ENCODE results near the gene ASTL. TPM values are rescaled to one million over a fixed set of nuclear protein-coding genes. Genes with fewer than 3 reads are reported as not detected.

ASTL gene
- total RNA-seq, 2 donors from 2014 or later = not detected

DNA sequence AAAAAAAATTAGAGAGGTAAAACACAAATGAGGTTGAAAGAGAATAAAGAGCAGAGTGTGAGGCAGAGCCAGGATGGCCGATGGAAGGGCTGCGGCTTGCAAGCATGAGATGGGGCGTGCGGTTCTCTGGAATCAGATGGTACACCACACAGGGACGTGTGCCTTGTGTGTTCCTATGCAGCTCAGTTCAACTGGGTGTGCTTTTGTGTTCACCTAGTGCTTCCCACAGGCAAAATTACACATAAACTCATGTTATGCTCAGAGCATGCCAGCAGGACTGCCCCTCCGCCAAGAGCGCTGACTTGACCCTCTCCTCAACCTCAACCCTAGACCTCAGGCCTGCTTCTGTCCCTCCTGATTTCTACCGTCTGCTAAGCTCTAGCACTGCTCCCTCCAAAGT lies 45.9 kb upstream of the ASTL start:
- intact Hi-C loops (cut with DNase I) = no loop called here
- Histone ChIP-seq H3K27me3 (no peaks in the 10 kb centered on the region), H3K9me3 (no peaks in the 10 kb centered on the region), H3K27ac (no peak overlapping the region), H3K4me1 (no peaks in the 10 kb centered on the region), H3K4me3 (no peak overlapping the region), H3K36me3 (replicated peaks in 1 of 2; ENCODE audit: insufficient read depth in 1 of 2, low read depth in 2 of 2) (peaks cover 6 to 15% of the 10 kb centered on the region in 2 donors)
- DNase-seq (no peak), ATAC-seq (no peak)
- WGBS, 2 donors = 88 to 92% methylated on average over 8 of the region's 8 CpGs
- TF ChIP-seq, protein P1, sequence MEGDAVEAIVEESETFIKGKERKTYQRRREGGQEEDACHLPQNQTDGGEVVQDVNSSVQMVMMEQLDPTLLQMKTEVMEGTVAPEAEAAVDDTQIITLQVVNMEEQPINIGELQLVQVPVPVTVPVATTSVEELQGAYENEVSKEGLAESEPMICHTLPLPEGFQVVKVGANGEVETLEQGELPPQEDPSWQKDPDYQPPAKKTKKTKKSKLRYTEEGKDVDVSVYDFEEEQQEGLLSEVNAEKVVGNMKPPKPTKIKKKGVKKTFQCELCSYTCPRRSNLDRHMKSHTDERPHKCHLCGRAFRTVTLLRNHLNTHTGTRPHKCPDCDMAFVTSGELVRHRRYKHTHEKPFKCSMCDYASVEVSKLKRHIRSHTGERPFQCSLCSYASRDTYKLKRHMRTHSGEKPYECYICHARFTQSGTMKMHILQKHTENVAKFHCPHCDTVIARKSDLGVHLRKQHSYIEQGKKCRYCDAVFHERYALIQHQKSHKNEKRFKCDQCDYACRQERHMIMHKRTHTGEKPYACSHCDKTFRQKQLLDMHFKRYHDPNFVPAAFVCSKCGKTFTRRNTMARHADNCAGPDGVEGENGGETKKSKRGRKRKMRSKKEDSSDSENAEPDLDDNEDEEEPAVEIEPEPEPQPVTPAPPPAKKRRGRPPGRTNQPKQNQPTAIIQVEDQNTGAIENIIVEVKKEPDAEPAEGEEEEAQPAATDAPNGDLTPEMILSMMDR (IDR thresholded peaks at IDR 0.05) = no peak
- no peak for TF ChIP-seq POLR2A (IDR thresholded peaks at IDR 0.05)

- Histone ChIP-seq H3K27ac (no peak overlapping the region), H3K9me3 (no peaks in the 10 kb centered on the region), H3K4me1 (no peaks in the 10 kb centered on the region), H3K36me3 (replicated peaks in 1 of 2; ENCODE audit: insufficient read depth in 1 of 2, low read depth in 2 of 2) (peaks cover 5 to 12% of the 10 kb centered on the region in 2 donors), H3K27me3 (no peaks in the 10 kb centered on the region), H3K4me3 (no peak overlapping the region)
- WGBS, 2 donors = 58 to 70% methylated on average over 5 of the region's 5 CpGs
- intact Hi-C loops (cut with DNase I) = no loop called here
- TF ChIP-seq, protein P1 (IDR thresholded peaks at IDR 0.05) = no peak
- TF ChIP-seq POLR2A (IDR thresholded peaks at IDR 0.05) = no peak
- no peak for DNase-seq
- no peak for ATAC-seq
Measured at GRCh38 chr2:96181529-96181928, 43.2 kb upstream of the ASTL start.

DNA sequence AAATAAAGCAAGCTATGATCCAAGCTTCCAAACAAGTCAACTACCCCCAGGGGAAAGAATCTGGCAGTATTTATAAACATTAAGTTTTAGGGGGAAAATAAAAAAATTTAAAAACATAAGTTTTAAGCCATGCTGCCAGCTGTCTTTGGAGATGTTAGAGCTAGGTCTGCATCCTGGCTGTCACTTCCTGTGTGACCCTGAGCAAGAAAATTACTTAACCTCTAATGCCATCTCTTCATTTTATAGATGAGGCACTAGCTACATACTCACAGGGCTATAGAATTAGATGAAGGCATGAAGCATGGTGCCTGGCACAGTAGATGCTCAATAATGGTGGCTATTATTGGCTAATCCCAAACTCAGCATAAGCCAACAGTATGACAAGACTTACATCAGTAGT lies 42.2 kb upstream of the ASTL start:
- DNase-seq (no peak), ATAC-seq (no peak)
- TF ChIP-seq, protein P1 (IDR thresholded peaks at IDR 0.05) = no peak
- TF ChIP-seq POLR2A (IDR thresholded peaks at IDR 0.05) = no peak
- no peaks in the 10 kb centered on the region for H3K9me3 ChIP-seq
- no peaks in the 10 kb centered on the region for H3K27me3 ChIP-seq
- intact Hi-C loops (cut with DNase I) = no loop called here
- peaks cover 0 to 5% of the 10 kb centered on the region in 2 donors for H3K36me3 ChIP-seq (replicated peaks in 1 of 2; ENCODE audit: insufficient read depth in 1 of 2, low read depth in 2 of 2)
- no peaks in the 10 kb centered on the region for H3K4me1 ChIP-seq
- no peak overlapping the region for H3K4me3 ChIP-seq
- H3K27ac ChIP-seq = no peak overlapping the region

GRCh38 chr2:96180002-96180401 lies 41.7 kb upstream of the ASTL start:
- peaks cover 0 to 2% of the 10 kb centered on the region in 2 donors for H3K36me3 ChIP-seq (replicated peaks in 1 of 2; ENCODE audit: insufficient read depth in 1 of 2, low read depth in 2 of 2)
- H3K4me1 ChIP-seq = no peaks in the 10 kb centered on the region
- 92 to 100% methylated on average over 1 of the region's 1 CpG for WGBS, 2 donors
- ATAC-seq (no peak), DNase-seq (no peak)
- no peaks in the 10 kb centered on the region for H3K27me3 ChIP-seq
- no peaks in the 10 kb centered on the region for H3K9me3 ChIP-seq
- TF ChIP-seq POLR2A (IDR thresholded peaks at IDR 0.05) = no peak
- TF ChIP-seq, protein P1 (IDR thresholded peaks at IDR 0.05) = no peak
- intact Hi-C loops (cut with DNase I) = no loop called here
- no peak overlapping the region for H3K4me3 ChIP-seq
- H3K27ac ChIP-seq = no peak overlapping the region

- DNase-seq (no peak), ATAC-seq (no peak)
- no peak overlapping the region for H3K27ac ChIP-seq
- H3K27me3 ChIP-seq = no peaks in the 10 kb centered on the region
- WGBS, 2 donors = 48 to 52% methylated on average over 4 of the region's 4 CpGs
- H3K9me3 ChIP-seq = no peaks in the 10 kb centered on the region
- no peaks in the 10 kb centered on the region for H3K36me3 ChIP-seq (replicated peaks in 1 of 2; ENCODE audit: insufficient read depth in 1 of 2, low read depth in 2 of 2)
- intact Hi-C loops (cut with DNase I) = loop anchor here (10.0 kb wide), 1 partner anchor 62 kb away; the partner anchor contains the start of gene ADRA2B
- TF ChIP-seq, protein P1 (IDR thresholded peaks at IDR 0.05) = no peak
- TF ChIP-seq POLR2A (IDR thresholded peaks at IDR 0.05) = no peak
- H3K4me1 ChIP-seq = no peaks in the 10 kb centered on the region
- H3K4me3 ChIP-seq = no peak overlapping the region
Measured at GRCh38 chr2:96176661-96177060, 38.4 kb upstream of the ASTL start.

Measured in body of pancreas (tissue), 4 donors.